MM.1S (cell line): ENCODE results near the gene POLR1H.

Source experiments
- DNase-seq: peaks from one replicate; pipeline ENCODE4 v3.0.0-alpha.2; 2015
- H2AFZ ChIP-seq: fragments of 300-600 bp; sonication (generic); 2 replicates; pipeline ENCODE4 v1.6.0; 2016; ENCODE audit warnings: antibody characterized with exemption, low read length
- H3F3A ChIP-seq: fragments of 300-600 bp; sonication (generic); 2 replicates; pipeline ENCODE4 v1.6.1; 2016; ENCODE audit warnings: mild to moderate bottlenecking, antibody characterized with exemption, low read length, moderate library complexity, mixed read lengths; ENCODE audit not compliant: insufficient read depth
- H3K27ac ChIP-seq: fragments of 300-600 bp; sonication (generic); 2 replicates; pipeline ENCODE4 v1.5.1; 2016; ENCODE audit warnings: mild to moderate bottlenecking, low read length
- H3K27me3 ChIP-seq: fragments of 300-600 bp; sonication (generic); replicated peaks from 2 replicates; pipeline ENCODE4 v1.6.0; 2016; ENCODE audit warnings: low read length; ENCODE audit not compliant: insufficient read depth
- H3K36me3 ChIP-seq: fragments of 300-600 bp; sonication (generic); replicated peaks from 2 replicates; pipeline ENCODE4 v1.6.1; 2016; ENCODE audit warnings: mild to moderate bottlenecking, low read length, mixed read lengths; ENCODE audit not compliant: insufficient read depth
- H3K4me1 ChIP-seq: fragments of 300-600 bp; sonication (generic); 2 replicates; pipeline ENCODE4 v1.6.1; 2016; ENCODE audit warnings: low read length, mixed read lengths
- H3K4me2 ChIP-seq: fragments of 300-600 bp; sonication (generic); 2 replicates; pipeline ENCODE4 v1.6.0; 2016; ENCODE audit warnings: low read depth, low read length
- H3K4me3 ChIP-seq: fragments of 300-600 bp; sonication (generic); 2 replicates; pipeline ENCODE4 v1.5.1; 2016; ENCODE audit warnings: low read length, mixed read lengths
- H3K79me2 ChIP-seq: fragments of 300-600 bp; sonication (generic); 2 replicates; pipeline ENCODE4 v1.6.1; 2016; ENCODE audit warnings: mixed run types, low read length, mixed read lengths
- H3K9ac ChIP-seq: fragments of 300-600 bp; sonication (generic); 2 replicates; pipeline ENCODE4 v1.6.1; 2016; ENCODE audit warnings: low read length, mixed read lengths
- H3K9me2 ChIP-seq: fragments of 300-600 bp; sonication (generic); replicated peaks from 2 replicates; pipeline ENCODE4 v1.6.1; 2016; ENCODE audit warnings: mild to moderate bottlenecking, low read length, mixed read lengths; ENCODE audit not compliant: insufficient read depth
- H3K9me3 ChIP-seq: fragments of 300-600 bp; sonication (generic); replicated peaks from 2 replicates; pipeline ENCODE4 v1.6.1; 2016; ENCODE audit warnings: mild to moderate bottlenecking, low read length, mixed read lengths; ENCODE audit not compliant: insufficient read depth
- H4K20me1 ChIP-seq: fragments of 300-600 bp; sonication (generic); 2 replicates; pipeline ENCODE4 v1.6.1; 2016; ENCODE audit warnings: mild to moderate bottlenecking, low read length, moderate library complexity, mixed read lengths; ENCODE audit not compliant: insufficient read depth
- EZH2 ChIP-seq: fragments of 300-600 bp; sonication (generic); optimal IDR thresholded peaks from 2 replicates; pipeline ENCODE3; 2017; ENCODE audit warnings: low read depth, mild to moderate bottlenecking, antibody characterized with exemption, low read length, mixed read lengths
- EZH2phosphoT487 ChIP-seq: fragments of 300-600 bp; sonication (generic); IDR thresholded peaks from 2 replicates; pipeline ENCODE4 v1.6.1; 2018; ENCODE audit warnings: antibody characterized with exemption, low read length
- TF ChIP-seq, protein P1 (sequence below): fragments of 300-600 bp; sonication (generic); IDR thresholded peaks from 2 replicates; pipeline ENCODE4 v1.5.1; 2016; ENCODE audit warnings: antibody characterized with exemption, low read length, mixed read lengths

The POLR1H gene

DNA sequence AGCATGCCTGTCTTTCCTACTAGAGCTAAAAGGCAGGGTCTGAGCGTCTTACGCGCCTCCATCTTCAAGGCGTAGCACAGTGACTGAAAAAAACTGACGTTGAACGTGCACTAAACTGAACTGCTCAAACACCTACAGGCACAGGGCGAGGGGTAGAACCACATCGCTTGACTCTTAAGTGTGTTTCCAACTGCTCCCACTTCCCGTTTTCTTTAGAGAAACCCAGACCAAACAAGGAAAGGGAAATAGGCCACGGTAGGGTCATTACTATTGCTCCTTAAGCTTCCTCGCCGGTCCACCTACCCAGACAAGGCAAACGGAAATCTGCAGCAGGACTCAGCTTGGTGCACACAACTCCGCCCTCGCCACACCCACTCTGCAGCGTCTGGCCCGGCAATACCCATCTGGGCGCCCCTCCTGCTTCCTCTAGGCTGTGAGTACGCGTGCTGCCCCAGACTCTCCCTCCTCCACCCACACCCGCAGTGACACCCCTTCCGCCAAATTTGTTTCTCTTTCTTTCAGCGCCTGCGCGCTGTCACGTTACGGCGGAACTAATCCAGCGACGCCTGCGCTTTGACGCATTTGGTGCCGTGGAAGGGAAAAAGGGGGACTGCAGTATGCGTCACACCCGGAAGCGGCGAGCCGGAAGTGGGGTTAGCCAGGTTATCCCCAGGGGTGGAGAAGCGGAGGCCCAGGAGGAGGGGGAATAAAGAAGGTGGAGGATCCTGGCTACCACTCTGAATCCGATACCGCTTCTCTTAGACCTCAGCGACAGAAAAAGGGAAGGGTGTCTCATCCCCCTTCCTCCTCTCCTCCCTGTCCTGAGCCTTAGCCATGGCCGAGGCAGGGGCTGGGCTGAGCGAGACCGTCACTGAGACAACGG lies 5.8 kb downstream of the POLR1H start, which contains the start of gene PPP1R11:
Gene PPP1R11 (plus strand): TSS at position 622 of the 883 bp plus-strand sequence. CDS start 213 bp downstream, at position 835.
- H3K9me2 ChIP-seq, result no peaks in the 10 kb centered on the region
- peak within 1 kb of the TSS; percentile 94 for H2AFZ ChIP-seq
- no peaks in the 10 kb centered on the region for H3K9me3 ChIP-seq
- peak; percentile 98 for DNase-seq
- no peaks in the 10 kb centered on the region for H3K36me3 ChIP-seq
- H3K4me2 ChIP-seq, result peak within 1 kb of the TSS; percentile 83
- H4K20me1 ChIP-seq, result no peaks in the 10 kb centered on the region
- H3K27me3 ChIP-seq, result no peaks in the 10 kb centered on the region
- peaks cover 22% of the 10 kb centered on the region for H3K79me2 ChIP-seq
- peak within 1 kb of the TSS; percentile 73 for H3K4me3 ChIP-seq
- peaks cover 13% of the 10 kb centered on the region for H3F3A ChIP-seq
- TF ChIP-seq, protein P1, sequence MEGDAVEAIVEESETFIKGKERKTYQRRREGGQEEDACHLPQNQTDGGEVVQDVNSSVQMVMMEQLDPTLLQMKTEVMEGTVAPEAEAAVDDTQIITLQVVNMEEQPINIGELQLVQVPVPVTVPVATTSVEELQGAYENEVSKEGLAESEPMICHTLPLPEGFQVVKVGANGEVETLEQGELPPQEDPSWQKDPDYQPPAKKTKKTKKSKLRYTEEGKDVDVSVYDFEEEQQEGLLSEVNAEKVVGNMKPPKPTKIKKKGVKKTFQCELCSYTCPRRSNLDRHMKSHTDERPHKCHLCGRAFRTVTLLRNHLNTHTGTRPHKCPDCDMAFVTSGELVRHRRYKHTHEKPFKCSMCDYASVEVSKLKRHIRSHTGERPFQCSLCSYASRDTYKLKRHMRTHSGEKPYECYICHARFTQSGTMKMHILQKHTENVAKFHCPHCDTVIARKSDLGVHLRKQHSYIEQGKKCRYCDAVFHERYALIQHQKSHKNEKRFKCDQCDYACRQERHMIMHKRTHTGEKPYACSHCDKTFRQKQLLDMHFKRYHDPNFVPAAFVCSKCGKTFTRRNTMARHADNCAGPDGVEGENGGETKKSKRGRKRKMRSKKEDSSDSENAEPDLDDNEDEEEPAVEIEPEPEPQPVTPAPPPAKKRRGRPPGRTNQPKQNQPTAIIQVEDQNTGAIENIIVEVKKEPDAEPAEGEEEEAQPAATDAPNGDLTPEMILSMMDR, result no peak
- TF ChIP-seq EZH2phosphoT487 (no peak), EZH2 (no peak)
- H3K27ac ChIP-seq, result peak within 1 kb of the TSS; percentile 86
- peaks cover 14% of the 10 kb centered on the region for H3K4me1 ChIP-seq
- peak within 1 kb of the TSS; percentile 68 for H3K9ac ChIP-seq

DNA sequence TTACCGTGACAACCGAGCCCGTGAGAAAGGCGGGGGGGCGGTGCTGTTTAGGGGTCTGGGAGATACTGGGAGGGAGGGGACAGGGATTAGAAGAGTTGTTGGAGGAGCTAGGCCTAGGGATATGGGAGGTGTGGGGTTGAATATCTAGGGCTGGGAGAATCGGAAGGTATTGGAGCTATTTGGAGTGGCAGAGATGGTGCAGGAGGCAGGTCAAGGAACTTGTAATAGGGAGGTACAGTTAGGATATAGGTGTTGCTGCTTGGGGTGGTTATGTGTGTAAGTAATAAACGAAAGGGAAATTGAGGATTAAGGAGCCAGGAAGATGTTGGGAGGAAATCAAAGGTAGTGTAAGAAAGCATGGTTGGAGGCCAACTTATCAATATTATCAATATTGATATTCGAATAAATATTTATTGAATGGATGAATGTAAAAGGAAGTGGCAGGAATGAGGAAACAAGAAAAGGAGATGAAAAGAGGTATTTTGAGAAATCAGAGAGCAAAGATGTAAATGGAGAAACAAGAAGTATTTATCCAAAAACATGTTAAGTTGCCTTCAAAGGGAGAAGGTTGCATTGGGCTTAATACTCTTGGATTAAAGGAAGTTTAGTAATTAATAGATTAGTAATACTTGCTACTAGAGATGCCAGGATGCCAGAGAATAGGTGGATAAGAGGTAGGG lies 6.5 kb downstream of the POLR1H start:
- H3K4me3 ChIP-seq, result peak overlapping the region; percentile 73
- H3K27me3 ChIP-seq, result no peaks in the 10 kb centered on the region
- peak overlapping the region; percentile 64 for H3K9ac ChIP-seq
- H3K9me2 ChIP-seq, result no peaks in the 10 kb centered on the region
- TF ChIP-seq EZH2phosphoT487, result no peak
- TF ChIP-seq, protein P1, result no peak
- TF ChIP-seq EZH2, result no peak
- H3K9me3 ChIP-seq, result no peaks in the 10 kb centered on the region
- H4K20me1 ChIP-seq, result no peaks in the 10 kb centered on the region
- H2AFZ ChIP-seq, result peak overlapping the region; percentile 54
- no peak for DNase-seq
- H3K27ac ChIP-seq, result peak overlapping the region; percentile 86; the same call in 1 of the 2 replicates
- no peaks in the 10 kb centered on the region for H3K36me3 ChIP-seq
- H3F3A ChIP-seq, result peaks cover 13% of the 10 kb centered on the region
- peak overlapping the region; percentile 63 for H3K4me2 ChIP-seq
- H3K79me2 ChIP-seq, result peaks cover 18% of the 10 kb centered on the region
- H3K4me1 ChIP-seq, result peaks cover 10% of the 10 kb centered on the region; the same call in 1 of the 2 replicates

DNA sequence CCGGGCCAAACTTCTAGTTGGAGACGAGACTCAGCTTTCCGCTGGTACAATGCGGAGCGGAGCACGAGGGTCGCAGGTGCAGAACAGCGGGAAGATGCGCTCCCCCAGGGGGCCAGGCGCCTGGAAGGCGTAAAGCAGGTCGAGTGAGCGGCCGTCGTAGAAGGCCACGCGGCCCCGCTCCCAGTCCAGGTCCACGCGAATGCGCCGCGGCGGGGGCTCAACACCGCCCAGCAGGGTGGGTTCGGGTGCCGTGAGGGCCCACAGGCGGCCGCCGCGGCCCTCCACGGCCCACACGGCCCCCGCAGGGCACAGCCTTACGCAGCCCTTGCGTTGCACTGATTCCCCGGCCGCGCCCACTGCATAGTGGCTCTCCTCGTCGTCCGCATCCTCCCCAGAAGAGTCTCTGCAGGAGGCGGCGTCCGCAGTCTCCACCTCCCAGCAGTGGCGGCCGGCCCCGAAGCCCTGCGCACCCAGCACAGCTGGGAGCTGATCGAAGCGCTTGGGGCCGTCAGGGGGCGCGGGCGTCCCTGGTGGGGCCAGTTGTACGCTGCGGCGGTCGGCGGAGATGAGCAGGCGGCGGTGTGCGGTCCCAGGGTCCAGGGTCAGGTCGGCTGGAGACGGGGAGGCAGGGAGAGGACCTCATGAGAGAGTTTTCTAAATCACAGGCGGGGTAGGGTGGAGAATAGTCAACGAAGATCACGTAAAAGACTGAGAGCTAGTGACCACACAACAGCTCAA lies 10.2 kb downstream of the POLR1H start:
- Histone ChIP-seq H3K9me2 (no peaks in the 10 kb centered on the region), H3K79me2 (peaks cover 13% of the 10 kb centered on the region), H4K20me1 (no peaks in the 10 kb centered on the region), H3K4me2 (no peak overlapping the region), H3K4me3 (no peak overlapping the region), H2AFZ (no peak overlapping the region), H3K36me3 (no peaks in the 10 kb centered on the region), H3K9me3 (no peaks in the 10 kb centered on the region), H3K27me3 (peaks cover 16% of the 10 kb centered on the region), H3K4me1 (peaks cover 4% of the 10 kb centered on the region; the same call in 1 of the 2 replicates), H3K27ac (no peak overlapping the region), H3F3A (peaks cover 5% of the 10 kb centered on the region), H3K9ac (no peak overlapping the region)
- TF ChIP-seq EZH2phosphoT487, result no peak
- TF ChIP-seq EZH2, result no peak
- TF ChIP-seq, protein P1, result no peak
- no peak for DNase-seq
